ENCODE measurements around the gene ENO3. TPM values are rescaled to one million over a fixed set of nuclear protein-coding genes. Genes with fewer than 3 reads are reported as not detected.
A peak's percentile ranks its signal among the peaks of the same experiment; 100 is the strongest.

ENO3 gene
- total RNA-seq, 1 donor from 2014 or later, result 24.0 TPM

GRCh38 chr17:4987767-4988567 lies 37.0 kb downstream of the ENO3 start:
- Mint-ChIP-seq H3K36me3 (peaks cover 5% of the 10 kb centered on the region), H3K9me3 (no peaks in the 10 kb centered on the region), H3K27me3 (no peaks in the 10 kb centered on the region), H3K4me1 (ENCODE audit: unreplicated experiment) (peaks cover 23% of the 10 kb centered on the region), H3K4me3 (peak overlapping the region; percentile 88), H3K27ac (peak overlapping the region; percentile 70)
- no peak for DNase-seq (ENCODE audit: extremely low spot score, unreplicated experiment)
- no peak for TF ChIP-seq CTCF (conservative IDR thresholded peaks at IDR 0.05)

GRCh38 chr17:4994081-4994595 lies 43.2 kb downstream of the ENO3 start:
- no peak for DNase-seq (ENCODE audit: extremely low spot score, unreplicated experiment)
- Mint-ChIP-seq H3K27me3 (peaks cover 3% of the 10 kb centered on the region), H3K4me3 (no peak overlapping the region), H3K4me1 (ENCODE audit: unreplicated experiment) (peaks cover 5% of the 10 kb centered on the region), H3K36me3 (no peaks in the 10 kb centered on the region), H3K9me3 (no peaks in the 10 kb centered on the region), H3K27ac (no peak overlapping the region)
- TF ChIP-seq CTCF (conservative IDR thresholded peaks at IDR 0.05), result no peak

GRCh38 chr17:4997302-4998026 lies 46.5 kb downstream of the ENO3 start, which contains the start of the genes INCA1 and KIF1C:
Gene INCA1, minus strand, starts transcription at chr17:4997522. Its CDS starts 3,085 bp downstream, at chr17:4994437.
Gene KIF1C, plus strand, starts transcription at chr17:4997950. Its CDS starts 2,297 bp downstream, at chr17:5000247.
- Mint-ChIP-seq H3K9me3 (no peaks in the 10 kb centered on the region), H3K27me3 (peaks cover 3% of the 10 kb centered on the region), H3K27ac (peak within 1 kb of the TSS; percentile 87), H3K36me3 (peaks cover 7% of the 10 kb centered on the region), H3K4me3 (peak within 1 kb of the TSS; percentile 89), H3K4me1 (ENCODE audit: unreplicated experiment) (peaks cover 10% of the 10 kb centered on the region)
- DNase-seq (ENCODE audit: extremely low spot score, unreplicated experiment), result peak; percentile 93
- TF ChIP-seq CTCF (conservative IDR thresholded peaks at IDR 0.05), result peak; percentile 45

- Mint-ChIP-seq H3K36me3 (peaks cover 7% of the 10 kb centered on the region), H3K9me3 (no peaks in the 10 kb centered on the region), H3K4me1 (ENCODE audit: unreplicated experiment) (peaks cover 10% of the 10 kb centered on the region), H3K27me3 (peaks cover 3% of the 10 kb centered on the region), H3K4me3 (peak overlapping the region; percentile 89), H3K27ac (peak overlapping the region; percentile 87)
- DNase-seq (ENCODE audit: extremely low spot score, unreplicated experiment), result no peak
- TF ChIP-seq CTCF (conservative IDR thresholded peaks at IDR 0.05), result no peak
These were observed 47.3 kb downstream of the ENO3 start for GRCh38 chr17:4998027-4998731.

- TF ChIP-seq CTCF (conservative IDR thresholded peaks at IDR 0.05), result no peak
- Mint-ChIP-seq H3K9me3 (no peaks in the 10 kb centered on the region), H3K27ac (peak overlapping the region; percentile 87), H3K27me3 (peaks cover 3% of the 10 kb centered on the region), H3K4me3 (peak overlapping the region; percentile 89), H3K36me3 (peaks cover 12% of the 10 kb centered on the region), H3K4me1 (ENCODE audit: unreplicated experiment) (peaks cover 10% of the 10 kb centered on the region)
- no peak for DNase-seq (ENCODE audit: extremely low spot score, unreplicated experiment)
These were observed 48.0 kb downstream of the ENO3 start for GRCh38 chr17:4998732-4999429.

Measured in type B pancreatic cell (in vitro differentiated cells).